GM20000 (cell line): Measurements from ENCODE around the gene SH3RF3.

Experiments
- DNase-seq: peaks from one replicate; pipeline ENCODE4 v3.0.0; 2012; ENCODE audit warnings: low spot score
- CTCF ChIP-seq: IDR thresholded peaks from 2 replicates; pipeline ENCODE4 v1.5.1; 2012; ENCODE audit warnings: mild to moderate bottlenecking, control low read depth; ENCODE audit errors: extremely low read depth, missing control alignments

The SH3RF3 gene

GRCh38 chr2:109514857-109515256 lies 385.9 kb downstream of the SH3RF3 start:
- no peak for DNase-seq
- TF ChIP-seq CTCF: no peak

- no peak for TF ChIP-seq CTCF
- peak; percentile 48 for DNase-seq
Measured at GRCh38 chr2:109516445-109517117, 387.6 kb downstream of the SH3RF3 start.

GRCh38 chr2:109517118-109517889 lies 388.3 kb downstream of the SH3RF3 start:
- TF ChIP-seq CTCF: no peak
- no peak for DNase-seq

- no peak for TF ChIP-seq CTCF
- no peak for DNase-seq
Measured at GRCh38 chr2:109519513-109519912, 390.5 kb downstream of the SH3RF3 start.

GRCh38 chr2:109521233-109522062 lies 392.4 kb downstream of the SH3RF3 start:
- no peak for TF ChIP-seq CTCF
- DNase-seq: no peak

- TF ChIP-seq CTCF: no peak
- DNase-seq: no peak
Measured at GRCh38 chr2:109522063-109522374, 393.0 kb downstream of the SH3RF3 start.

GRCh38 chr2:109523121-109523520 lies 394.1 kb downstream of the SH3RF3 start:
- TF ChIP-seq CTCF: no peak
- DNase-seq: no peak
